Measurements from ENCODE around the gene USF3.

- TF ChIP-seq EP300 (IDR thresholded peaks at IDR 0.05) (no peak), HDAC2 (IDR thresholded peaks at IDR 0.05) (no peak), RCOR1 (IDR thresholded peaks at IDR 0.05; ENCODE audit: low read depth, low read length) (no peak), REST (IDR thresholded peaks at IDR 0.05) (no peak), CTCF (IDR thresholded peaks at IDR 0.05) (no peak; the same call in 2 of the 3 replicates), CBX8 (IDR thresholded peaks at IDR 0.05) (no peak), POLR2AphosphoS2 (conservative IDR thresholded peaks at IDR 0.05; ENCODE audit: low read length) (no peak), ESRRA (IDR thresholded peaks at IDR 0.05; ENCODE audit: borderline replicate concordance, low read length) (no peak)
Observed at GRCh38 chr3:113695786-113696645, at the start of gene USF3.
